Inflammatory macrophage treated with lipopolysaccharide for 4 hours (primary cell): ENCODE data around the gene EIPR1.

ENCODE experiments used
- DNase-seq: peaks from one replicate; pipeline ENCODE4 v3.0.0-alpha.2; 2020

EIPR1 gene

DNA sequence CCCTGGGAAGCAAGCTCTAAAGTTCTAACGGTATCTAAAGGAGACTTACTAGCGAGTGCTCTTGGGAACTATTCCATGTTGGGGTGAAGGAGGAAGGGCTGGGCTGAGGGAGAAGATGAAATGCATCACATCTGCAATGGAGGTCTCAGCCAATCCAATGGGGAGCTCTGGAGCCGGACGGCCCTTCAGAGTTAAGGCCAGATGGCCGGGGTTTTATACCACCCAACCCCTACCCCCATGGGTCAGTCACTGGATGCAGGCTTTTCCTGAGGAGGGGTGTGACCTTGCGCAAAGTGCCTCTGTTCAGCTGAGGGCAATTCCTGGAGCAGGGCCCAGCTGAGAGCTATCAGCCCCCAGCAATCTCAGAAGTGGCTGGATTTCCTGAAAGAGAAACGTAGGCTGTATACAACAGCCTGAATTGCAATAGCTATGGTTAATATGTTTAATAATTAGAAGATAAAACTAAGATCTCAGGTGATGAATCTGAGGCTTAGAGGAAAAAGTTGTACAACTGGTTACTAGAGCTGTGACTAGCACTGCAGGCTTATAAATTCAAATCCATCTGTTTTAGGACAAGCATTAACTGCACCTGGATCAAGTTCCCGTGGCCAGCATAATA is 21.6 kb downstream of the EIPR1 start:
- no peak for DNase-seq

DNA sequence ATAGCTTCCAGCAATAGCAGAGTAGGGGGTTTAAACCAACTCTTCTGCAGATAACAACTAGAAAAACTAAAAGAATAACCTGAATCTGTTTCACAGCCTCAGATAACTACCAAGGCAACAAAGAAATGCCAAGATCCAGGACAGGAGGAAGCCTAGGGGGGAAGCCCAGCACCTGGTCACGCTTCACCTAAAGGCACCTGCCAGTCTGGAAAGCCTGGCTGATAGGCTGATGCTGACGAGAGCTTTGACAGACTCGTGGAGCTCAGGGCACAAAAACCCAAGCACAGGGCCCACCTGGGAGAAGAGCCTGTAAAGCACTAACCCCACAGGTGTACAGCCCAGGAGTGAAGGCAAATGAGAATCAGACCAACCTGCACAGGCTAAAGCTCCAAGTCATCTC is 22.6 kb downstream of the EIPR1 start:
- no peak for DNase-seq

DNA sequence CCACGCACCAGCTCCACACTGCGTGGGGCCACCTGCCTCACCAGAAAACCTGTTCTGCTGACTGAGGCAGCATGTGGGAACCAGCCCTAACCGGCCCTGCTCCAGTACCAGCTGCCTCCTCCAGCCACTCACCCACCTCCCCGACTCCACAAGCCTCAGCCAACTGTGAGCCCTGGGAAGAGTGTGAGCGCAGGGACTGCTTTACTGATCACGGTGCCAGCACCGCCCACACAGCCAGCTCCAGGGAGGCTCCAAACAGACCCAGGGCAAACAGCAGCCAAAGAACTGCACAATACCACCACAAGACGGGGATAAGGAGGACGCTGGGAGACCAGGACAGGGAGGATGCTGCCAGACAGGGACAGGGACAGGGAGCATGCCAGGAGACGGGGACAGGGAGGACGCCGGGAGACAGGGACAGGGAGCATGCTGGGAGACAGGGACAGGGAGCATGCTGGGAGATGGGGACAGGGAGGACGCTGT is 28.4 kb downstream of the EIPR1 start:
- DNase-seq, result no peak

DNA sequence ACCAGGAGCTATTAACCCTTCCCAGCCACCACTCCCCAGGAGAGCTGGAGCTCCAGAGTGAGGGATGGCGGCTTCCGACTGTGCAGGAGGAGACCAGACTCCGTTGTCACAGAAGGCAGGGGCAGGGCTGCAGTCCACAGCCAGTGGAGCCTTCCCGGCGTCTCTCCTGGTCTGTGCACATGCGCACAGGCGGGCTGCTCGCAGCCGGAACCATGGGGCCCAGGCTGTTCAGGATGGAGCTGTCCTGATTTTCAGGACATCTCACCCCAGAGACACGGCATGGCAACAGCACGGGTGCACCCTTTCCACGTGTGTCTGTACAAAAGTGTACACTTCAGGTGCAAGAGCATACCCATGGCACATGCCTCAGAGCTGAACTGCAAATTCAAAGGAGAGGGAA is 28.9 kb downstream of the EIPR1 start:
- no peak for DNase-seq

DNA sequence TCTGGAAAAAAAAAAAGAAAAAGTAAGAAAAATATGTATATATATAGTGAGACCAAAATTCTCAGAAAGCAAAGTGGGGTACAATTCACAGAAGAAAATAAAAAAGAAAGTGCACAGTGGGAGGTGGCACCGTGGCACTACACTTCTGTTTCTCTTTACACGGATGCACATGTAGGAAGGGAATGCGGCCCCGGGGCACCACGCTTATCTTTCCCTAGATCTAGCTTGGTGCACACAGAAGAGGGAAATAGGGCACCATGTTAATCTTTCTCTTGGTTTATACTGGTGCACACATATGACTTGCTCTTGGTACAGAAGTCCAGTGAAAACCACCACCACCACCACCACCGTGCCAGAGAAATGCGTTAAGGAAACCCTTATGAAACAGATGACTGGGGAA is 32.0 kb downstream of the EIPR1 start:
- DNase-seq, result no peak

- DNase-seq, result no peak
Observed at GRCh38 chr2:3344897-3345296, 32.7 kb downstream of the EIPR1 start.

DNA sequence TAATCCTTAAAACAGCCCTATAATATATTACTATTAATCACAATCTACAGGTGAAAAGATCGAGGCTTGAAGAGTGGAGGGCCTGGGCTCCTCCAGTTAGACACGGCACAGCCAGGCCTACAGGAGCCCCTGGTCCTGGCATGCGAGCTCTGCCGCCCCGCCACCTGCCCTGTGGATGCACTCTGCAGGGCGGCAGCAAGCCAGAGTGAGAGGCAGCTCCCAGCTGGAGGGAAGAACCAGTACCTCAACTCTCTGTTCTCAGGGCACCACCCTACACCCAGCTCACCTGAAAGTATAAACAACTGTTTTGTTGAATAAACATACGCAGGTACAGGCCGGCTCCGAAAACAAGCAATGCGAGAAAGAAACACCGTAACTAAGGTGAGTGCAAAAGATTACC is 34.6 kb downstream of the EIPR1 start:
- no peak for DNase-seq

DNA sequence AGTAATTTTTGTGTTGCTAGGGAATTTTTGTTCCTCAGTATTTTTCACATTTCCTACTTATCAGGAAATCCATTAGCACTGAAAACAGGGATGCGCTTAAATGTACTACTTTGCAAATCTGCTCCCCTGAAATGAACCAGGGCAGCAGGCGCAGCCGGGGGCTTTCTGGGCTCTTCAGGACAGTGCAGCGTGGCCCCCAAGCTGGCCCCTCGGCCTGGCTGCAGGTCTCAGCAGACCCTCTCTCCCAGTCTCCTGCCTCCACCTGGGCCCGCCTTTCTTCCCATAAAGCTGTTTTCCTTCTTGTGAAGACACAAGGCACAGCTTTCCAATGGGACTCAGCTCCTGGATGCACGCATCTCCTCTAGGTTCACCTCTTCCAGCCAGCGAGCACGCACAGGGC is 35.3 kb downstream of the EIPR1 start:
- no peak for DNase-seq

DNA sequence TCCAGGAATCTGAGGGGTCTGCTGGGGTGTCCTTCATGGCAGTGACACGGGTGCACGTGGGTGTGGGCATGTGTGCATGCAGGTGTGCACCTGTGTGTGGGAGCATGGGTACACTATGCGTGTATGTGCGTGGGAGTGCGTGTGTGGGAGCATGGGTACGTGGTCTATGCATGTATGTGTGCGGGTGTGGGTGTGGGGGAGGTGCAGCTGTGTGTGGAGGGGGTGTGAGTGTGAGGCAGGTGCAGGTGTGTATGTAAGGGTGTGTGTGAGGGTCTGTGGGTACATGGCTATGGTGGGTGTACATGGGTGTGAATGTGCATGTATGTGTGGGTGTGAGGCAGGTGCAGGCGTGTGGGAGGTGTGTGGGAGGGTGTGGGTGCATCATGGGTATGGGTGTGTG is 36.3 kb downstream of the EIPR1 start:
- no peak for DNase-seq

DNA sequence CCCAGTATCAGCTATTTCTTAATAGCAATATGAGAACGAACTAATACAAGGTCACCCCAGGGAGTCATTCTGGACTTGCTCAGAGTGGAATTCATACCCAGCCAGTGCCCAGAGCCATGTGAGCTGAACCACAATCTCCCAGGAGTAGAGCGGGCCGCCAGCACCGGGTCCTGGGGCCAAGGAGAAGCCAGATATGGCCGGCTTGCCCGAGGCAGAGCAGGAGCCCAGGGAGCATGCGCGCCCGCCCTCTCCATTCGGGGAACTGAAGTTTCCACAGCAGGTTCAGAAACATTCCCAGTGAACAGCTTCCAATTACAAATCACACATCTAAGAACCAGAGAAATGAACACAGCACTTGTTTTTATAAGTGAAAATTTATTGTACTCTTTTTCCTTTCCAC is 37.5 kb downstream of the EIPR1 start:
- no peak for DNase-seq

DNA sequence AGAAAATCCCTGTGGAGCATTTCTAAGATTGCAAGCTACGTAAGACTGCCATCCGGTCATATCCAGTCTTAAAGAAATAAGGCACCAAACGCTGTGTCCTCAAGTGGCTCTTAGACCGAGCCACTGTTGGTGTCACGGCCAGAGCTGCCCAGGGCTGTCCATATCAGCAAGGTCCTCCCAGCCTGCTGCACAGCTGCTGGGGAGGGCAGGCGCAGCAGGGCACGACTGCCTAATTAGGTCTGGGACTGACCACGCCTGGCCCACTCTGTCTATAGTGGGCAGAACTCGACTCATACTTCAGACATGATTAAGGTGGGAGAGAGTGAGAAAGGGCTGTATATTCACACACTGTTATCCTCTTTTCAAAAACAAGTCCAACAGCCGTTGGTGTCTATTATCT is 39.3 kb downstream of the EIPR1 start:
- no peak for DNase-seq

DNA sequence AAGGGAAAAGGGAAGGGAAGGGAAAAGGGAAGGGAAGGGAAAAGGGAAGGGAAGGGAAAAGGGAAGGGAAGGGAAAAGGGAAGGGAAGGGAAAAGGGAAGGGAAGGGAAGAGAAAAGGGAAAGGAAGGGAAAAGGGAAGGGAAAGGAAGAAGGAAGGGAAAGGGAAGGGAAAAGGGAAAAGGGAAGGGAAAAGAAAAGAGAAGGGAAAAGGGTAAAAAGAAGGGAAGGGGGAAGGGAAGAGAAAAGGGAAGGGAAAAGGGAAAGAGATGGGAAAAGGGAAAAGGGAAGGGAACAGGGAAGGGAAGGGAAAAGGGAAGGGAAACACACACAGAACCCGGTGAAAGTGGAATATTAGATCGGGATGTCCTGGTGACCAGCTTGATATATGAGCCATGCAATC is 40.8 kb downstream of the EIPR1 start:
- DNase-seq, result no peak

DNA sequence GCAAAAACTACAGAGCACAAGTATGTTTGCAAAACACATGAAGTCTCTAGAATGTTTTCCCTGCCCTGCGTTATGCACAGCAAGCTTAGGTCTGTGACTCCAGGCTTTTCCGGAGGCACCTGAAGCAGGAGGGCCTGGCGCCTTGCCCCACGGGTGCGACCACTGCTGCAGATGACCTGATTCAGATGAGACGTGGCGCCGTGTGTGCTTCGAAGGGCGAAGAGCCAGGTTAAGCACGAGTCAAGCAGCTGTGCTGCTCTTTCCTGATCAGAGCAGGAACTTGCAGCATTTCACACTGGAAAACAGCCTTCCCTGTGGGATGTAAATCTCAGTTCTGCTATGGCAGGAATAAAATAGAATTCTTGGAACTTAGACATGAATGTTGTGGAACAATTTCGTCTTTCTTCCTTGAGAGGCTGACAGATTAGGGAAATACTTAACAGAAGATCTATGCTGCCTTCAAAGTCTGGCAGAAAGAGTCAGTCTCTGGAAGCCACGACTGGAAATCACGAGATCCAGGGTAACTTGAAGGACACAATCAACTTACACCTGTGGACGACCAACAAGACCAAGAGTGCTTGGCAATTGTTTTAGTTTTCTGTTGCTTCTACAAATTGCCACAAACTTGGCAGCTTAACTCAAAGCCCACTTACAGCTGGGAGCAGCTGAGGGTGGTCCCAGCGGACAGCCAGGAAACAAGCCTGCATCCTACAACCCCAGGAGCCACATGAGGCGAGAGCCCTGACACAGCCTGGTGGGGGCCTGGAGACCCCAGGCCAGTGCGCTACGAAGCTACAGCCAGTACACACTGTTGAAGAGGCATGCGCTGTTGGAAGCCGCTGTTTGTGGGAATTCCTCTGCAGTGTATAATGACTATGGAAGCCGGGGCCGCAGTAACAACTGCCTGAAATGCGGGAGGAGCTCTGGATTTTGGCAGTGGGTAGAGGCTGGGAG is 42.9 kb downstream of the EIPR1 start:
- no peak for DNase-seq

DNA sequence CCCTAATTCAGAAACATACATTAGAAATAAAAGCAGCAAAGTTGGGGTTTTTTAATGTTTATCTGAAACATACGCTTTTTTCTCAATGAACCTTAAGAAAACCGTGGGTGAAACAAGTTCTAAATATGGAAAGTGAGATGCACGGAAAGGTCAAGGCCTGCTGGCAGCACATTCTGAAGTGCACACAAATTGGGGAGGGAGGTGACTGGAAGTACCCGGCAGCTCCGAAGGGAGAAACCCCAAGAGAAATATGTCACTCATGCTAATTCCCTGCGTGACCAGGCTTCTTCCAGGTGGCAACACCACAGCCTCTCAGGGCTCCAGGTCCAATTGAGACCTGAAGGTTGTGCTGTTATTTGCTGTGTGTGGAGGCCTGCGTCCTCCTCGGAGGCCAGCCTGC is 45.5 kb downstream of the EIPR1 start:
- DNase-seq, result no peak

- no peak for DNase-seq
Observed at GRCh38 chr2:3329491-3329890, 48.1 kb downstream of the EIPR1 start.

DNA sequence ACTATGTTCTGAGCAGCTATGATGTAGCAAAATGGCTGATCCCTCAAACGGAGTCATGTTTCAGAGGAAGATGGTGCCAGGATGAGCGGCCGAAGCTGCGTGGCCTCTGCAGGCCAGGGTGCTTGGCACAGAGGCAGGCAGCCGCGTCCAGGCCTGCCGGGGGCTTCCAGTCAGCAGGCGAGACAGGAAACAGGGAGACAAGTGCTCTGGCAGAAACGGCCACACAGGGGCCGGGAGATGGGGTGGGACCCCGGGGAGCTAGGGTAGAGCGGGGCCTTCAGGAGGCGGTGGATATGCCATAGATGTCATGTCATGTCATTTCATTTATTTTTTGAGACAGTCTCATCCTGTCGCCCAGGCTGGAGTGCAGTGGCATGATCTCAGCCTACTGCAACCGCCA is 50.7 kb downstream of the EIPR1 start:
- no peak for DNase-seq

GRCh38 chr2:3326182-3326537 is 51.5 kb downstream of the EIPR1 start:
- no peak for DNase-seq

DNA sequence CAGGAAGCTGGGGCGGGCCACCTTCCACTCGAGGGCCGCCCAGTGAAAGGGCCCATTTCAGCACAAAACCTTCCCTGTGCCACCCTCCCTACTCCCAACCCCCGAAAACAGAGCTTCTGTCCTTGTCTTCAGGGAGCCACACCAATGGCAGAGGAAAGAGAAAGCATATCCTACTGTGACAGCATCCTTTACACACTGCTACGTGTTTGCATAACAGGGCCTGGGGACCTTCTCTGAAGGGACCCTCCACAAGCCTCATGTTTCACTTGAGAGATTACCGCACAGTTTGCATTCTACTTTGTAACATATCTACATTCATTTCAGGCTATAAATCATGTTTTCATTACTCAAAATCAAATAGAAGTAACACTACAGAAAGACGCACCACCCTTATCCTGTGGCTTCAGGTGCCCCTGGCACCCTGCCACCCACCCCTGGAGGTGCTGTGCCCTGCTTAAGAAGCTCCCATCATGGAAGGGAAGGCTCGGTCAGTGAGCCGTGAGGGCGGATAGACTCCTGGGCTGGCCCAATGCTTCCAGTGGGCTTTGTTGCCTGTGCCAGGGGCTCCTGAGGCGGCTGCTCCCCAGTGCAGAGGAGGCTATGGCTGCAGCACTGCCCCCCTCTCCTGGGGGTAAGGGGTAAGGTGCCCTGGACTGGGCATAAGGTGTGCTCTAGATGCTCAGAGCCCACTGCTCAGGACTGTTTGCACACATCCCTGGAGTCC is 52.0 kb downstream of the EIPR1 start:
- no peak for DNase-seq

DNA sequence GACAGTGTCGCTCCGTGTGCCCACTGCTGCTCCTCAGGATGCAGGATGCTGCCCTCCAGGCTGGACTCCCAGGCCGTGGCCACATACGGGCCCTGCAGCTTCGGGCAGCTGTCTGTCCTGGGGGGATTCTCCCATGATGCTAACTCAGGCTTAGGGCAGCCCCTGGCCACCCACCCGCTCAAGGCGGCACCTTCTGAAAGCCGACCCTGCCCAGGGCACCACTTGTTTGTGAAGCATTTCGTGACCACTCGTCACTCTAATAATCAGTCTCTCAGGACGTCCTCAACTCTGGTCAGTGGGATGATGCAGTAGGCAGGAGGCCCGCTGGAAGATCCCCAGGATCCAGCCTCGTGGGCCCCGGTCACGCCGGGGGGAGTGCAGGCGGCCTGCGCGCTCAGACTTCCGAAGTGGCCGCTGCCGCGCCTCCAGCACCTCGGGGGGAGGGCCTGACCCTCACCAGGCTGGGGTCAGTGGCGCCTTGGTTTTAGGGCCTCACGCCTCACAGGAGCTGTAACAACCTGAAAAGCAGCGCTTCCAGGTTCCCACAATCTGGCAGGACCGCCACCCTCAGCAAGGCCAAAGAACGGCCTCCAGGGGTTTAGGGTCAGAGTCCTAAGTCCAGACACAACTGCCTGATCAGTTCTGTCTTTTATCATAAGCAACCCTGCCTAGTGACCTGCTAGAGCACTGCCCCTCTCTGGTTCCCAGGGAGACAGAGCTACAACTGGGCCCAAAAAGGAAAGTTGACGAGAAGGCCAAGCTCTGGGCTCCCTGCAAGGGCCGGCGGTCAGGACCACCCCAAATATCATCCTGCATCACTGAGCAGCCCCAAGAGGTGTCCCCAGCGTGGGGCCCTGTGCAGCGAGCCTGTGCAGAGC is 53.0 kb downstream of the EIPR1 start:
- DNase-seq, result no peak

DNA sequence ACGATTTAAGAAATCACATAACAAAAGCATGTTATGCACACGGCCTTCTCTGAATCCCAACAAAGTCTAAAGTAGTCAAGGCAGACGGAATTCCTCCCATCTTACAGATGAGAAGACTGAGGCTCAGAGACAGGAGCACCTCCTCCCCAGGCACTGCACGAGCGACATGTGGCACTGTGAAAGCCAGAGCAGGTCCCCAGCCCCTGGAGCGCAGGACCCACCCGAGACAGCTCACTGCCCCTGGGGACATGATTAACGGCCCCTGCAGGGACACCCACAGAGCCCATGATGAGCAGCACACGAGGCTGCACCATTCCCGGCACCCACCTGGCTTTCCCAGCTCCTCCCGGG is 53.6 kb downstream of the EIPR1 start:
- DNase-seq, result no peak

- no peak for DNase-seq
Observed at GRCh38 chr2:3323360-3324035, 54.1 kb downstream of the EIPR1 start.

DNA sequence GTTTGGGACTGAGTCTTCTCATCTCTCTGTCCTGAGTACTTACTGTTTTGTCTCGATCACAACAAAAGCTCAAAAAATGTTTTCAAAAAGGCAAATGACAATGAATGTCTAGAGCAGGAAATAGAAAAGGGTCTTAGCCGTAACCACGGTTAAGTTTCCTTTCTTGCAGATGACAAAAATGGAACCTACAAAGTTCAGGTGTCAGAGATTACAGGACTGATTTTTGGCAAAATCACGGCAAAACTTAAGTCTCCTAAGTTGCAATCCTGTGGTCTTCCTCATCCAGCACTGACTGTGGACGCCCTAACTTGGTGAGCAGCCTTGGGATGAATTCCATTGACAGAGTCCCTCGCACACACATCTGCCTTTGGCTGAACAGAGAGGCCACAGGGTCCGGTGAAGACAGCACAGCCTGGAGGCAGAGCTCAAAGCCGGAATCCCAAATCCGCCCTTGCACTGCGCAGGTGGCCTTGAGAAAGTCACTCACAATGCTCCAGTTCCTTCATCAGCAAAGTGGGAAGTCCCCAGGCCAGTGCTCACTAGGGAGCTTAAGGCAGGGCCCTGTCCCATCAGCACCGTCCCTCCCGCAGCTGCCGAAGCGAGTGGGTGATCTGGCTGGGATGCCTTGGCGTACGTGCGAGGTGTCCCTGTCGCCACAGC is 55.2 kb downstream of the EIPR1 start:
- no peak for DNase-seq
